GM12891 (cell line): ENCODE data around the gene NCKAP1.

Source experiments
- POLR2A ChIP-seq: IDR thresholded peaks from 2 replicates; pipeline ENCODE4 v1.6.1; 2011; ENCODE audit warnings: low read depth, low read length, control low read depth
- POLR2AphosphoS5 ChIP-seq: IDR thresholded peaks from 2 replicates; pipeline ENCODE4 v1.6.1; 2011; ENCODE audit warnings: low read depth, low read length, control low read depth
- POU2F2 ChIP-seq: IDR thresholded peaks from 2 replicates; pipeline ENCODE4 v1.6.1; 2011; ENCODE audit warnings: low read depth, mild to moderate bottlenecking, control low read depth, low read length, moderate library complexity
- TAF1 ChIP-seq: IDR thresholded peaks from 2 replicates; pipeline ENCODE4 v1.6.1; 2011; ENCODE audit warnings: low read depth, low read length, control low read depth

DNA sequence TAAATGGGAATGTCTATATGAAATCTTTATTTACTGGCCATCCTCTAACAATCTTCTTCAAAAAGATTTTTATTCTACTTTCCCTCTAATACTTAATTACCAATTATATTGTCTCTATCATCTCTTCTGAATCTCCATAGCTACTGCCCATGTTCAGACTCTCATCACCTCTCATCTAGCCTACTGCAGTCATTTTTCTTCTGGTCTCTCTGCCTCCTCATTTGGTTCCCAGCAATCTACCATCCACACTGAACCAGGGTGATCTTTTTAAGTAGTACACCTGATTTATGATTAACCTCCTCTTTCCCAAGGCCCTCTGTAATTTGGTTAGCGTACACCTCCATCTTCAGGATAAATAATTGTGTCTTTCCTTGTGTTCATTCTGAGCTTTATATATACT, 57.6 kb downstream of the NCKAP1 start:
- TF ChIP-seq TAF1 (no peak), POLR2AphosphoS5 (no peak), POLR2A (no peak), POU2F2 (no peak)
